Mammary microvascular endothelial cell (primary cell): ENCODE measurements around the gene CSRP2. TPM values are rescaled to one million over a fixed set of nuclear protein-coding genes. Genes with fewer than 3 reads are reported as not detected.

Experiments
- total RNA-seq: library from RNA; depleted of rRNA; stranded (reverse); fragments of >200 nt; gene quantifications from 2 replicates; pipeline ENCODE4 v1.2.3, GENCODE V29; 2015

The CSRP2 gene
- total RNA-seq, result 13.7 and 18.6 TPM in 2 replicates

DNA sequence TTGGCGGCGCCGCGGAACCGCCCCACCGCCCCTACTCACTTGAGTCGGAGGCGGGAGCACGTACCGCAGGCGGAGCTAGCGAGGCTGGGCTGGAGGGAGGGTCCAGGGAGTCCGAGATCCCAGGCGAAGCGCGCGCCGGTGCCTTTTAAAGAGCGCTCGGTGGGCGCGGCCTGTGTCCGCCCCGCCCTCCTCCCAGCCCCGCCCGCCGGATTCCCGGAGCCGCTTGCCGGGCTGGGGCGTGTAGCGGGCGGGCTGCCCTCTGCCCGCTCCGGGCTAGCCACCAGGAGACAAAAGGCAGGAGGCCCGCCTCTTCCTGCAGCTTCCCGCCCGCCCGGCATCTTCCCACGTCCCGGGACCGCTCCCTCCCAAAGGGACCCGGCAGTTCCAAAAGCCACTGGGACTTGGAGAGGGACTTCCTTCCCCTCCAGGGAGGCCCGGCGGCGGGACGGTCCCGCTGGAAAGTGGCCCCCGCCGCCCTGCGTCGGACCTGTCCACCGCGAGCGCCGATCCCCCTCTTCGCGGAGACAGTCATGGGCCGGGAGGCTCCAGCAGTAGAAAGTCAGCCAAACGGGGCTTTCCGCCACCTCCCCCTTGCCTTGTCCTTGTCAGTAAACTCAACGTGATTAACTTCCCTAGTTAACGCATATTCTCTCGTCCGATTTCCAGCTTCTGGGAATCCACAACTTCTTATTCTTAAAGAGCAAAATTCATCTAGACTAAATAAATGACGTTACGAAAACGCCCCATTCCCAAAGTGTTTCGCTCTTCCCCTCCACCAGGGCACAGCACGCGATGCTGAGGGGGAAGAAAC is at the start of gene CSRP2:
Gene CSRP2, minus strand, starts transcription at position 121 of the 811 bp plus-strand sequence. CDS start 12,759 bp downstream, outside the sequence.

Other genes starting within 250 kb of the CSRP2 start
- gene ZDHHC17, start 114.9 kb downstream of the CSRP2 start, total RNA-seq, result 8.1 and 8.7 TPM in 2 replicates
- 27.8 and 34.3 TPM in 2 replicates for gene E2F7, start 186.6 kb upstream of the CSRP2 start, total RNA-seq